Activated CD8-positive, alpha-beta T cell treated with anti-CD3 and anti-CD28 coated beads, Interleukin-2, amount 10 ng/mL, durations not matched to agents 7 days and 5 days (primary cell): ENCODE results near the gene GJC2. TPM values are rescaled to one million over a fixed set of nuclear protein-coding genes. Genes with fewer than 3 reads are reported as not detected.

Experiments used
- ATAC-seq: fragments of 150-1000 bp; cut with Tn5 transposase; one replicate; pipeline ENCODE4 v1.10.0; 2021; ENCODE audit warnings: moderate library complexity
- CTCF ChIA-PET: fragments of 350-600 bp; sonication (Branson Sonifier 250); formaldehyde crosslinking; loops from one replicate; lab custom pipeline; 2021; ENCODE audit warnings: antibody characterized with exemption; lab: Charles Lee
- POLR2A ChIA-PET: fragments of 350-600 bp; sonication (Branson Sonifier 250); formaldehyde crosslinking; loops from one replicate; lab custom pipeline; 2021; ENCODE audit warnings: antibody characterized with exemption; lab: Charles Lee
- DNase-seq: peaks from one replicate; pipeline ENCODE4 v3.0.0-alpha.2; 2020
- H3K27ac Mint-ChIP-seq: one replicate; pipeline ENCODE4 v1.8.0; 2021; ENCODE audit warnings: mild to moderate bottlenecking, mixed read lengths
- H3K27me3 Mint-ChIP-seq: one replicate; pipeline ENCODE4 v1.8.0; 2021; ENCODE audit warnings: low read depth, mixed read lengths
- H3K36me3 Mint-ChIP-seq: one replicate; pipeline ENCODE4 v1.8.0; 2021; ENCODE audit warnings: low read depth, mixed read lengths
- H3K4me1 Mint-ChIP-seq: one replicate; pipeline ENCODE4 v1.8.0; 2021; ENCODE audit warnings: low read depth, mixed read lengths
- H3K4me3 Mint-ChIP-seq: one replicate; pipeline ENCODE4 v1.8.0; 2021; ENCODE audit warnings: mild to moderate bottlenecking, mixed read lengths
- H3K9me3 Mint-ChIP-seq: one replicate; pipeline ENCODE4 v1.8.0; 2022; ENCODE audit warnings: mixed read lengths; ENCODE audit not compliant: insufficient read depth
- total RNA-seq, 2 experiments: library from RNA; stranded (reverse); gene quantifications; one replicate each; pipeline ENCODE4 v1.2.3, GENCODE V29; 2021

The GJC2 gene
- total RNA-seq, 2 experiments from 2014 or later: 4.1 to 4.4 TPM

- Mint-ChIP-seq H3K4me3 (no peak overlapping the region), H3K9me3 (no peaks in the 10 kb centered on the region), H3K4me1 (peaks cover 6% of the 10 kb centered on the region), H3K27ac (no peak overlapping the region), H3K36me3 (no peaks in the 10 kb centered on the region), H3K27me3 (no peaks in the 10 kb centered on the region)
- DNase-seq: no peak
- ChIA-PET POLR2A (interaction anchor here (0.6 to 1.1 kb wide), 2 partner anchors 11 to 36 kb away, joined by 3 to 4 read pairs; partner anchors contain the start of gene IBA57), CTCF (interaction anchor here (0.6 kb wide), 1 partner anchor 303 kb away, joined by 3 read pairs; no protein-coding TSS in a partner anchor)
- ATAC-seq: no peak
Observed at GRCh38 chr1:228176461-228177182, 26.9 kb downstream of the GJC2 start.

- ATAC-seq: no peak
- POLR2A ChIA-PET: interaction anchor here (1.1 kb wide), 1 partner anchor 36 kb away, joined by 4 read pairs; no protein-coding TSS in a partner anchor
- Mint-ChIP-seq H3K9me3 (no peaks in the 10 kb centered on the region), H3K27ac (no peak overlapping the region), H3K4me1 (peaks cover 8% of the 10 kb centered on the region), H3K4me3 (no peak overlapping the region), H3K36me3 (no peaks in the 10 kb centered on the region), H3K27me3 (no peaks in the 10 kb centered on the region)
- no peak for DNase-seq
- CTCF ChIA-PET: interaction anchor here (0.6 kb wide), 1 partner anchor 302 kb away, joined by 3 read pairs; no protein-coding TSS in a partner anchor
Observed at GRCh38 chr1:228177183-228177475, 27.4 kb downstream of the GJC2 start.

- no peak for ATAC-seq
- CTCF ChIA-PET: interaction anchor here (1.1 kb wide), 1 partner anchor 11 kb away, joined by 3 read pairs; no protein-coding TSS in a partner anchor
- Mint-ChIP-seq H3K27ac (no peak overlapping the region), H3K4me3 (no peak overlapping the region), H3K27me3 (no peaks in the 10 kb centered on the region), H3K36me3 (no peaks in the 10 kb centered on the region), H3K9me3 (no peaks in the 10 kb centered on the region), H3K4me1 (peaks cover 4% of the 10 kb centered on the region)
- POLR2A ChIA-PET: interaction anchor here (0.5 kb wide), 1 partner anchor 337 kb away, joined by 3 read pairs; no protein-coding TSS in a partner anchor
- no peak for DNase-seq
Observed at GRCh38 chr1:228177721-228178710, 28.3 kb downstream of the GJC2 start.

- ATAC-seq (no peak), DNase-seq (no peak)
- Mint-ChIP-seq H3K4me1 (peaks cover 4% of the 10 kb centered on the region), H3K27ac (no peak overlapping the region), H3K9me3 (no peaks in the 10 kb centered on the region), H3K4me3 (no peak overlapping the region), H3K36me3 (no peaks in the 10 kb centered on the region), H3K27me3 (no peaks in the 10 kb centered on the region)
- ChIA-PET CTCF (interaction anchor here (1.1 to 2.0 kb wide), 3 partner anchors 11 to 48 kb away, joined by 3 to 7 read pairs (median 4); no protein-coding TSS in a partner anchor), POLR2A (no interaction called here)
Observed at GRCh38 chr1:228178737-228179684, 29.3 kb downstream of the GJC2 start.

GRCh38 chr1:228180271-228180958 lies 30.7 kb downstream of the GJC2 start:
- Mint-ChIP-seq H3K4me3 (no peak overlapping the region), H3K4me1 (peaks cover 7% of the 10 kb centered on the region), H3K27ac (no peak overlapping the region), H3K27me3 (no peaks in the 10 kb centered on the region), H3K36me3 (no peaks in the 10 kb centered on the region), H3K9me3 (no peaks in the 10 kb centered on the region)
- ChIA-PET POLR2A (no interaction called here), CTCF (interaction anchor here (0.6 to 2.0 kb wide), 4 partner anchors 12 to 51 kb away, joined by 3 to 7 read pairs (median 4); no protein-coding TSS in a partner anchor)
- ATAC-seq (peak; percentile 43), DNase-seq (no peak)

- H3K27me3 Mint-ChIP-seq: no peaks in the 10 kb centered on the region
- no peak overlapping the region for H3K27ac Mint-ChIP-seq
- ChIA-PET POLR2A (interaction anchor here (0.6 kb wide), 1 partner anchor 99 kb away, joined by 3 read pairs; no protein-coding TSS in a partner anchor), CTCF (interaction anchor here (0.6 to 2.0 kb wide), 2 partner anchors 13 to 51 kb away, joined by 3 to 7 read pairs; no protein-coding TSS in a partner anchor)
- ATAC-seq (no peak), DNase-seq (no peak)
- H3K36me3 Mint-ChIP-seq: no peaks in the 10 kb centered on the region
- no peak overlapping the region for H3K4me3 Mint-ChIP-seq
- H3K9me3 Mint-ChIP-seq: no peaks in the 10 kb centered on the region
- H3K4me1 Mint-ChIP-seq: peaks cover 14% of the 10 kb centered on the region
Observed at GRCh38 chr1:228180959-228181644, 31.4 kb downstream of the GJC2 start.

- Mint-ChIP-seq H3K4me1 (peaks cover 14% of the 10 kb centered on the region), H3K9me3 (no peaks in the 10 kb centered on the region), H3K27ac (no peak overlapping the region), H3K27me3 (no peaks in the 10 kb centered on the region), H3K4me3 (no peak overlapping the region), H3K36me3 (no peaks in the 10 kb centered on the region)
- ChIA-PET POLR2A (interaction anchor here (0.6 kb wide), 1 partner anchor 100 kb away, joined by 3 read pairs; no protein-coding TSS in a partner anchor), CTCF (no interaction called here)
- ATAC-seq (no peak), DNase-seq (no peak)
Observed at GRCh38 chr1:228181645-228182034, 31.9 kb downstream of the GJC2 start.

GRCh38 chr1:228182296-228183030 lies 32.7 kb downstream of the GJC2 start:
- Mint-ChIP-seq H3K27ac (no peak overlapping the region), H3K27me3 (no peaks in the 10 kb centered on the region), H3K36me3 (no peaks in the 10 kb centered on the region), H3K9me3 (no peaks in the 10 kb centered on the region), H3K4me3 (no peak overlapping the region), H3K4me1 (peaks cover 14% of the 10 kb centered on the region)
- POLR2A ChIA-PET: no interaction called here
- CTCF ChIA-PET: no interaction called here
- DNase-seq (no peak), ATAC-seq (no peak)

GRCh38 chr1:228184152-228184551 lies 34.4 kb downstream of the GJC2 start:
- no peak overlapping the region for H3K4me3 Mint-ChIP-seq
- ChIA-PET POLR2A (no interaction called here), CTCF (no interaction called here)
- no peak overlapping the region for H3K27ac Mint-ChIP-seq
- H3K9me3 Mint-ChIP-seq: no peaks in the 10 kb centered on the region
- ATAC-seq (no peak), DNase-seq (no peak)
- no peaks in the 10 kb centered on the region for H3K36me3 Mint-ChIP-seq
- peaks cover 20% of the 10 kb centered on the region for H3K4me1 Mint-ChIP-seq
- H3K27me3 Mint-ChIP-seq: no peaks in the 10 kb centered on the region

- DNase-seq: peak; percentile 48
- H3K27me3 Mint-ChIP-seq: no peaks in the 10 kb centered on the region
- no peaks in the 10 kb centered on the region for H3K9me3 Mint-ChIP-seq
- peak overlapping the region; percentile 10 for H3K27ac Mint-ChIP-seq
- H3K4me3 Mint-ChIP-seq: no peak overlapping the region
- ChIA-PET POLR2A (no interaction called here), CTCF (no interaction called here)
- H3K36me3 Mint-ChIP-seq: no peaks in the 10 kb centered on the region
- ATAC-seq: peak; percentile 86
- peaks cover 18% of the 10 kb centered on the region for H3K4me1 Mint-ChIP-seq
Observed at GRCh38 chr1:228185641-228185965, 35.9 kb downstream of the GJC2 start.
